HG03025 (cell line): Measurements from ENCODE around the gene KRTAP27-1.

Source experiments
- ATAC-seq: cut with Tn5 transposase; IDR thresholded peaks from one replicate; pipeline ENCODE4 v1.9.1; 2021; ENCODE audit warnings: mild to moderate bottlenecking, moderate library complexity; ENCODE audit not compliant: unreplicated experiment, low FRiP score

Gene KRTAP27-1

DNA sequence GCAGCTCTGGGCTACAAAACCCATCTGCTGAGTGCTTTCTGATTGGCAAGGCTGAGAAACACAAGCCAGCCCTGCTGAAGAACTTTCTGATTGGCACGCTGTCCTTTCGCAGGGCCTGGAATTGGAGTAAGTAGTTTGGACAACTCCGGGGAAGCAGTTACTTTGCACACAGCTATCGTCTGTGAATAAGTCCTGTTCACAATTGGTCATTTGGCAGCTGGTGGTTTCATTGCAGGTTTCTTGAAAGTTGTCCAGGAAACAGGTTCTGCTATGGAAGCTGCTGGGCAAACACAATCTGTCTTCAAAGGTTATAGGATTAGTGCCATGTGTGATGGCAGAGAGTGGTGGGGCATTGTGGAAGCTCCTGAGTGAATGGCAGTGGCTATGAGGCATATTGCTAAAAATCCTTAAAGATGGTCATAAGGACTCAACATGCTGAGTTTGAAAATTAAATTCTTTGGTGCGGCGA, at the start of gene KRTAP27-1:
TSS of gene KRTAP27-1 (minus strand) at position 419 of the 469 bp plus-strand sequence. CDS start at position 393, 26 bp downstream.
- no peak for ATAC-seq

DNA sequence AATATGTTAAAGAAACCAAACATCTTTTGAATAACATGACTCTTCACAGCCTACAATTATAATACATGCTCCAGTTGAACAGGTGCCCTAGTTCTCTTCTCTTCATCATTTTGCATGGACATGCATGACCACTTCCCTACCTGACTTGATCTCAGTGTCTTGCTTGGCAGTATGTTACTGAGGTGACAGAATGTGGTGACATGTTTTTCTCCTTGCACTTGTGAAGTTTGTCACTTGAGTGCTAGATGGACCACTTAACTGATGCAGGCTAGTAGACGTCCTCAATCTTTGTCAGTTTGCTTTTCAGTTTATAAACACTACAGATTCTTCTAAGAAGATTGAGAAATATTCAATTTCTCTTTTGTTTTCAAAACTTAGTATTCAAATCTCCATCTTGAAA, 44.7 kb upstream of the KRTAP27-1 start:
- no peak for ATAC-seq

- no peak for ATAC-seq
Measured at GRCh38 chr21:30372139-30372770, 34.8 kb upstream of the KRTAP27-1 start, which contains the start of gene KRTAP13-2. Gene KRTAP13-2, minus strand, starts transcription at chr21:30372271. Its CDS starts 58 bp downstream, at chr21:30372213.

DNA sequence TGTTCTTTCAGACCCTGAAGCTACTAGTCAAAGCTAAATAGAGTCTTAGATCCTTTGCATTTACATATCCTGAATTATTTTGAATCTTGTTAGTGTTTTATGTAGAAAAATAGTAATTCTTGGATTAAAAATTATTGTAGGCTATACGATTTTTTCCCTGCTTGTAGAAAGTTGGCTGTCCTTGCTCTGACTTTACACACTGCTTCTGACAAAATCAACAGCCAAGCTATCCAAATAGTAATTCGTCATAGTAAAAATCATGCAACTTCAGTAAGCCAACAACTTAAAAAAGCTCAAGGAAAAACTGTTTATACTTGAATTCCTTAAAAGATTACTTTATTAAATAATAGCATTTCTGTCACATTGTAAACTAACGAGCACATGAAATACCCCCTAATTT, 18.4 kb upstream of the KRTAP27-1 start:
- no peak for ATAC-seq

GRCh38 chr21:30354308-30355005, 17.0 kb upstream of the KRTAP27-1 start:
- no peak for ATAC-seq

DNA sequence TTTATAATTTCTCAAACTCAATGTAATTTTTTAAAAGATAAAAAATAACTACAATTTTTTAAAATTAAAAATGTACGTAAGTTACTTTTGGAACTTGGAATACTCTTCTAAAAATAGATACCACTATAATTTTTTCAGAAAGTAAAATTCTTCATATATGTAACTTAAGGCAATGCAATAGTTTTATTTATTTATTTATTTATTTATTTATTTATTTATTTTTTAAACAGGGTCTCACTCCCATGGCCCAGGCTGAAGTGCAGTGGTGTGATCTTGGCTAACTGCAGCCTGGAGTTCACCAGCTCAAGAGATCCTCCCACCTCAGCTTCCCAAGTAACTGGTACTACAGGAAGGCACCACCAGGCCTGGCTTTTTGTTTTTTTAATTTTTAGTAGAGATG, 14.0 kb upstream of the KRTAP27-1 start:
- ATAC-seq: no peak

DNA sequence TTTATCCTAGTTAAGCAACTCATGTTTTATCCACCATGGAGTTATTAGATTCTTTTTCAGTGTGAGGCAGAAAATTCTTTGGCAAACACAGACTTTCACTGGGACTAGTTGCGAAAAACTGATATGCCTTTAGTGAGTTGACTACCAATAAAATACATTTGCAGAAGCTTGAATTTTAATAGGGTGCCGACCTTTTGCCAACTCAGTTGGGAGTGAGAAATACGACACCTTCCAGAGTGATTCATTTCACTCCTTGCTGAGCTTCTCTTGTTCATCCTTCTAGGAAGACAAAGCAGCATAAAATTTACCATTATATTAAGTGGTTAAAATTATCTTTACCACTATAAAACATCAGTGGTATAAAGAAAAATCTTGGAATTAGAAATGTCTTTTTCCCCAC, 12.1 kb upstream of the KRTAP27-1 start:
- ATAC-seq: no peak

GRCh38 chr21:30348506-30348905, 11.0 kb upstream of the KRTAP27-1 start, which contains the start of gene KRTAP23-1:
Gene KRTAP23-1, minus strand, starts transcription at chr21:30348606. Its CDS starts 0 bp downstream, at chr21:30348606.
- no peak for ATAC-seq

GRCh38 chr21:30345014-30345413, 7.5 kb upstream of the KRTAP27-1 start:
- ATAC-seq: no peak

GRCh38 chr21:30340714-30341573, 3.5 kb upstream of the KRTAP27-1 start:
- ATAC-seq: no peak

DNA sequence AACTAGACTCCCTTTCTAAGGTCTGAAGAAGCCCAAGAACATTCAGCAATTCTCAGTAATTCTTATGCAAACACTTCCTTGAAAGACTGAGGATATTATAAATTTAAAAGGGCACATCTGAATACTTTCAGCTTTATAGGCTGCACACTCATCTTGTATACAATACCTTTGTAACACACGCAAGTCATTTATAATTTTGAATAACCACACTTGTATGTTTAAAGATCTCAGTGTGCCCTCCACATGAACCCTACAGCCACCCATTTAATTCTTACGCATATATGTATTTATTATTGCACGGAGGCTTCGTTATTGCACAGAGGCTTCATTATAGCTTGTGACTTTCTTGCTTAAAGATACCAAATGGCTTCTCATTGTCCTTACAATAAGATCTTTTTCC, 1.2 kb upstream of the KRTAP27-1 start:
- ATAC-seq: no peak

DNA sequence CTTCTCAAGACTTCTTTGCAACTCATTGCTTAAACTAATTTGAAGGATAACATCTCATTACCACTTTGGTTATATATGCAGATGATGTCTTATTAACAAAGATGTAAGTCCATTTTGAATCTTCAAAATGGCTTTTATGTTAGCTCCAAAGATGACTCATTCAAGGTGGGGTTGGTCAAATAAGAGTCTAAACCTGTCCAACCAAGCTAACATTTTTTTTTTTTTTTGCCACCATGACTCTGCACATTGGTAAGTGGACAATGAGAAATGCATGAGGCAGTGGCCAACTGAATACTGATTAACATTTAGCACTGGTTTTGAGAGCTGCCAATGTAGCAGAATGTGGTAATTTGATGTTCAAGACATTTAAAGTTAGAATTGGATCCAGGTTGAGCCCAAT, 278 bp upstream of the KRTAP27-1 start:
- no peak for ATAC-seq

- no peak for ATAC-seq
Measured at GRCh38 chr21:30336596-30336995, 898 bp downstream of the KRTAP27-1 start.

GRCh38 chr21:30333736-30334135, 3.8 kb downstream of the KRTAP27-1 start:
- ATAC-seq: no peak

DNA sequence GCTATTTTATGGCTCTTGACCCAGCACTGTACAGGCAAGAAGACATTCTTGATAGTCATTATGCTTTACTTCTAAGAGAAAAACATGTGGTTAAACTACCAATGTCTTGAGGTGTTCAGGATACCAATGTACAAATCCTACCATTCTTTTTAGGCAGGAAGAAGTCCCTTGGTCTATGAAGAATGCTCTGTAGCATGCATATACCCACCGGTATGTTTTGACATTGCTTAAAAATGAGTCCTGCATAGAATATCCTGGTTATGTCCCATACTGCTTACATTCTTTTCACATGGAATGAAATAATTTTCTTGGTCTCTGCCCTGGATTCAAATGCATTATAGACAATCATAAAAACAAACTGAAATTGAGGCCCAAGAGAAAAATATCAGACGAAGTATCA, 4.8 kb downstream of the KRTAP27-1 start:
- no peak for ATAC-seq

DNA sequence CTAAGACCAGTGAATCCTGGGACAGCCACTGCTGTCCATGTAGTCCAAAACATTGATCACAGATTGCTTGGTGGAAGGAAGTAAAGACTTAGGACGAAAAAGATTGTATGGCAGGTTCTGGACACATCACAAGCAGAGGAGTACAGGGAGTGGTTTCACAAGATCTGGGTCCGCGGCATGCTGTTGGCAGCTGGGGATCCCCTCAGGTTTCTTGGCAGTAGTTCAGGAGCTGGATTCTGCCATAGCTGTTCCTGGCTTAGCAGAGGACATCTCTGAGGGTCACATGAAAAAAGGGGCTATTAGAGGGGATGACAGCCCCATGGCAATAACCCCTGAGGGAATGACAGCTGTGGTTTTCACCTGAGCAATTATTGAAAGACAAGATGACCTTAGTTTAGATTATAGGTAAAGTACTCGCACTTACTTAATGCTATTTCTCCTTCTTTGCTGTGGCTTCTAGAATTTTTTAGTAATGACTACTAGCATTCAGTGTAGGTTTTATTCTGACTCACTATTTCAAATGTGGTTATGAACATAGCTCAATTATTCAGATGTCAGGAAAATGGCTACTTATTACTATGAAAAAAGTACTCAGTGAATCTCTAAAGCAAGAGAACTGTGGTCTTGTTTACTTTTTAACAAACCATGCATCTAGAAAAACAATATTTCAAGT, 8.2 kb downstream of the KRTAP27-1 start:
- ATAC-seq: no peak

DNA sequence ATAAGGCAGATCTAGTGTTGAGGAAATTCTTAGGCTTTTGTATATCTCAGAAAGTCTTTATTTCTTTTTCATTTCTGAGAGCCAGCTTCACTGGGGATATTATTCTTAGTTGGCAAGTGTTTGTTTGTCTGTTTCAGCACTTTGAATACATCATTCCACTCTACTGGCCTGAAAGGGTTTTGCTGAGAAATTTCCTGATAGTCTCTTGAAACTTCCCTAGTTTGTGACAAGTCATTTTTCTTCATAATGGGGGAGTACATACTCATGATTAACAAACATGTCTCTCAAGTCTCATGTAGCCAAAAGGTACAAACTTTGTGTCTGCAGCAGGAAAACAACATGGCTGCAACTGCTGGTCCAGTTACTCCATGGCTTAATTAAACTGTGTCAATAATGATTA, 11.1 kb downstream of the KRTAP27-1 start:
- no peak for ATAC-seq

GRCh38 chr21:30320215-30320614, 17.3 kb downstream of the KRTAP27-1 start, which contains the start of gene KRTAP26-1:
Gene KRTAP26-1, minus strand, starts transcription at chr21:30320315. Its CDS starts 280 bp downstream, at chr21:30320035.
- ATAC-seq: no peak

GRCh38 chr21:30315701-30316100, 21.8 kb downstream of the KRTAP27-1 start:
- ATAC-seq: no peak

- ATAC-seq: no peak
Measured at GRCh38 chr21:30306884-30307283, 30.6 kb downstream of the KRTAP27-1 start.
